Liver (tissue), 3 donors: ENCODE measurements around the gene COL4A3.

Experiments
- JUND ChIP-seq, 2 donors: IDR thresholded peaks; 2 replicates each; pipeline ENCODE4 v1.6.1; 2016; ENCODE audit warnings: antibody characterized with exemption in 2 of 2
- TF ChIP-seq, protein P1 (sequence below): fragments of 150-350 bp; IDR thresholded peaks from 2 replicates; pipeline ENCODE4 v1.5.1; 2017; ENCODE audit warnings: improper control_type of control experiment, low read depth, low read length; ENCODE audit not compliant: missing input control
- TF ChIP-seq, protein P2 (sequence below): IDR thresholded peaks from 2 replicates; pipeline ENCODE4 v1.6.1; 2016; ENCODE audit warnings: antibody characterized with exemption
- donor health status: healthy.
- donor health status: healthy.

DNA sequence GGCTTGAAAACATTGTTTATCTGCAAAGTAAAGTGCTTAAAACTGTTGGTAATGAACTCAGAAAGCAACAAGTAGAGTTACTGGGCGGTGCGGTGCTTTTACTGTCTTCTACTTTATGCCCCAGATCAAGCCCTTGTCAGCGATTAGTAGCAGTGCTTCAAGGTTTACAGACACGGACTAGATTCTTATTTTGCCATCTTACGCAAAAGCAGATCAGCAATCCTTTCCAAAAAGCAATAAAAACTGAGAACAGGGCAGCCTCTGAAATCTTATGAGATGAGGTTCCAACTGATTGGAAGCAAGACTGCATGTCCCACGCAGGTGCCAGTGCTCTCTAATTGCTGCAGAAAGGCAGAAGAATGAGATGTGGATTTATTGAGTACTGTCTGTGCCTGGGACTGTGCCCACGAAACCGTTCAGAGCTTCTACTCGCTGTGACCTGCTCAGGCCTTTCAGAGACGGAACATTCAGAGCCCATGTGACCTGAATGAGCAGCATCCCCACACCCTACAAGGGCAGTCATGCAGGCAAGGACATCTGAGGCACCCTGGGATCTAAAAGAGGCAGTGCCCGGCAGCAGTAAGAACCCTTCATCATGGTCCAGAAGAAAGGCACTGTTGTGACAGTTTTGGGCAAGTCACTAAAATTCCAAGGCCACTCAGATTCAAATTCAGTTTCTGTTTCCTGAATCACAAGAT, 15.7 kb downstream of the COL4A3 start:
- TF ChIP-seq, protein P1, sequence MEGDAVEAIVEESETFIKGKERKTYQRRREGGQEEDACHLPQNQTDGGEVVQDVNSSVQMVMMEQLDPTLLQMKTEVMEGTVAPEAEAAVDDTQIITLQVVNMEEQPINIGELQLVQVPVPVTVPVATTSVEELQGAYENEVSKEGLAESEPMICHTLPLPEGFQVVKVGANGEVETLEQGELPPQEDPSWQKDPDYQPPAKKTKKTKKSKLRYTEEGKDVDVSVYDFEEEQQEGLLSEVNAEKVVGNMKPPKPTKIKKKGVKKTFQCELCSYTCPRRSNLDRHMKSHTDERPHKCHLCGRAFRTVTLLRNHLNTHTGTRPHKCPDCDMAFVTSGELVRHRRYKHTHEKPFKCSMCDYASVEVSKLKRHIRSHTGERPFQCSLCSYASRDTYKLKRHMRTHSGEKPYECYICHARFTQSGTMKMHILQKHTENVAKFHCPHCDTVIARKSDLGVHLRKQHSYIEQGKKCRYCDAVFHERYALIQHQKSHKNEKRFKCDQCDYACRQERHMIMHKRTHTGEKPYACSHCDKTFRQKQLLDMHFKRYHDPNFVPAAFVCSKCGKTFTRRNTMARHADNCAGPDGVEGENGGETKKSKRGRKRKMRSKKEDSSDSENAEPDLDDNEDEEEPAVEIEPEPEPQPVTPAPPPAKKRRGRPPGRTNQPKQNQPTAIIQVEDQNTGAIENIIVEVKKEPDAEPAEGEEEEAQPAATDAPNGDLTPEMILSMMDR, result no peak
- TF ChIP-seq, protein P2, sequence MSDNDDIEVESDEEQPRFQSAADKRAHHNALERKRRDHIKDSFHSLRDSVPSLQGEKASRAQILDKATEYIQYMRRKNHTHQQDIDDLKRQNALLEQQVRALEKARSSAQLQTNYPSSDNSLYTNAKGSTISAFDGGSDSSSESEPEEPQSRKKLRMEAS, result no peak
- no peak for TF ChIP-seq JUND (IDR thresholded peaks at IDR 0.05)
